Measurements from ENCODE around the gene UBE2E1. TPM values are rescaled to one million over a fixed set of nuclear protein-coding genes. Genes with fewer than 3 reads are reported as not detected.
"Not testable (repeated sequence)": the region's sequence is repeated elsewhere in the genome, so short reads cannot be mapped to it uniquely, and the experiment has no call there.

UBE2E1 gene
- total RNA-seq, 4 donors from 2014 or later, result 73.0 to 119 (median 94.6) TPM

DNA sequence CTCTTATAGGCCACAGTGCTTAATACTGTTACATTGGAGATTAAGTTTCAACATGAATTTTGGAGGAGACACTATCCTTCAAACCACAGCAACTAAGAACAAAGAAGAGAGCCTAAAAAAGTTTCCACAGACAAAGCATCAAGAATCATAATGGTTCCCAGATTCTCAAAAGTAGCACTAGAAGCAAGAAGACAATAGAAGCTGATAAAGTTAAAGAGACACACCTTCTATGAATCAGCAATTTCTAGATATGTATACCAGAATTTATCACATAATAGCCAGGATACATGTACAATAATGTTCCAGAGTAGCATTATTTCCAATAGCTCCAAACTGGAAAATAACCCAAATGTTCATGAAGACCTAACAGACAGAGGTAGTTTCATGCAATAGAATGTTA is 98.8 kb downstream of the UBE2E1 start:
- DNase-seq (ENCODE audit: low spot score in 2 of 2), result no peak
- H3K9me3 ChIP-seq, result no peaks in the 10 kb centered on the region
- no peaks in the 10 kb centered on the region for H3K4me1 ChIP-seq
- no peak overlapping the region for H3K27ac ChIP-seq
- TF ChIP-seq CTCF (IDR thresholded peaks at IDR 0.05) (no peak), POLR2A (IDR thresholded peaks at IDR 0.05) (no peak), POLR2AphosphoS5 (IDR thresholded peaks at IDR 0.05) (no peak), EP300 (IDR thresholded peaks at IDR 0.05) (no peak)
- H3K27me3 ChIP-seq, result no peaks in the 10 kb centered on the region
- peaks cover 15% of the 10 kb centered on the region for H3K36me3 ChIP-seq
- H3K4me3 ChIP-seq, result no peak overlapping the region

- 91% methylated on average over 7 of the region's 7 CpGs for WGBS
- peaks cover 10% of the 10 kb centered on the region for H3K36me3 ChIP-seq
Observed at GRCh38 chr3:23909341-23909740, 103.6 kb downstream of the UBE2E1 start.

DNA sequence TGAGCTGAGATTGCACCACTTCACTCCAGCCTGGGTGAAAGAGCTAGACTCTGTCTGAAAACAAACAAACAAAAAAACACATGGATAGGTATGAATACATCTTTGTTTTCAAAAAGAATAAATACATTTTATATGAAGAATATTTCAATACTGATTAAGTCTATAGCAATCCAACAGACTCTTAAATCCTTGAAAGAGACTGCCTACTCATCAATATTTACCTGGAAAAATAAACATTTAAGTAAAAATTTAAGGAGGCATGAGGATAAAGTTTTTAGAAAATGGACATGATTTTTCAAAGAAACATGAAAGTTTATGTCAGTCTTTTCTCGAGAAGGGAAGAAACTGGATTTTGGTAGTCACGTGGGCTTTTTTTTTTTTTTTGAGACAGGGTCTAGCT is 105.6 kb downstream of the UBE2E1 start:
- no peaks in the 10 kb centered on the region for H3K27me3 ChIP-seq
- H3K9me3 ChIP-seq, result no peaks in the 10 kb centered on the region
- H3K4me3 ChIP-seq, result no peak overlapping the region
- TF ChIP-seq CTCF (IDR thresholded peaks at IDR 0.05) (no peak), POLR2AphosphoS5 (IDR thresholded peaks at IDR 0.05) (no peak)
- no peak for DNase-seq (ENCODE audit: low spot score in 2 of 2)
- H3K4me1 ChIP-seq, result peaks cover 17% of the 10 kb centered on the region
- peaks cover 10% of the 10 kb centered on the region for H3K36me3 ChIP-seq
- H3K27ac ChIP-seq, result no peak overlapping the region
- WGBS, result 96% methylated on average over 2 of the region's 2 CpGs

More at GRCh38 chr3:23909341-23909740, 103.6 kb downstream of the UBE2E1 start:
- Histone ChIP-seq H3K9me3 (no peaks in the 10 kb centered on the region), H3K27ac (no peak overlapping the region), H3K4me1 (peaks cover 5% of the 10 kb centered on the region), H3K27me3 (no peaks in the 10 kb centered on the region), H3K4me3 (no peak overlapping the region)
- DNase-seq (ENCODE audit: low spot score in 2 of 2), result no peak
- TF ChIP-seq POLR2AphosphoS5 (IDR thresholded peaks at IDR 0.05), result no peak

DNA sequence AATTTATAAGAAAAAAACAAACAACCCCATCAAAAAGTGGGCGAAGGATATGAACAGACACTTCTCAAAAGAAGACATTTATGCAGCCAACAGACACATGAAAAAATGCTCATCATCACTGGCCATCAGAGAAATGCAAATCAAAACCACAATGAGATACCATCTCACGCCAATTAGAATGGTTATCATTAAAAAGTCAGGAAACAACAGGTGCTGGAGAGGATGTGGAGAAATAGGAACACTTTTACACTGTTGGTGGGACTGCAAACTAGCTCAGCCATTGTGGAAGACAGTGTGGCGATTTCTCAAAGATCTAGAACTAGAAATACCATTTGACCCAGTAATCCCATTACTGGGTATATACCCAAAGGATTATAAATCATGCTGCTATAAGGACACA is 106.6 kb downstream of the UBE2E1 start:
- peaks cover 17% of the 10 kb centered on the region for H3K4me1 ChIP-seq
- not testable (repeated sequence) for DNase-seq (ENCODE audit: low spot score in 2 of 2); H3K27me3 ChIP-seq; H3K4me3 ChIP-seq; H3K27ac ChIP-seq; H3K9me3 ChIP-seq
- peaks cover 10% of the 10 kb centered on the region for H3K36me3 ChIP-seq
- 95% methylated on average over 3 of the region's 3 CpGs for WGBS

DNA sequence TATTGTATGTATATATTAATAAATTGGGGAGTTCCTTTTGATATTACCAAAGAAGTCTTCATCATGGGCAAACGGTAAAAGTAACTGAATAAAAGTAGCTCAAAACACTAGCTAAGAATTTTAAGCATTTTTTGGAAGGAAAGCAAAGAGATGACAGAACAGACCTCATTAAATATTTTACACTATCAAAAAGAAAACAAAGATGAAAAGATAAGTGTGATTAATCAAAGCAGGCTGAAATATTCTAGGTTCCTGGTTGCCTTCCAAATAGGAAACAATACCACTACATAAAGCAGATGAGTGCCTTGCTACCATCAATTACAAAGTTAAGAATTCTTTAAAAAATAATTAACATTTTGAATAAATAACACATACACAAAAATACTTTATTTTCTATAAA is 107.4 kb downstream of the UBE2E1 start:
- peaks cover 10% of the 10 kb centered on the region for H3K36me3 ChIP-seq
- 48% methylated on average over 1 of the region's 1 CpG for WGBS
- no peak overlapping the region for H3K4me3 ChIP-seq
- no peak for DNase-seq (ENCODE audit: low spot score in 2 of 2)
- TF ChIP-seq POLR2AphosphoS5 (IDR thresholded peaks at IDR 0.05) (no peak), CTCF (IDR thresholded peaks at IDR 0.05) (no peak), EP300 (IDR thresholded peaks at IDR 0.05) (no peak), POLR2A (IDR thresholded peaks at IDR 0.05) (no peak)
- no peaks in the 10 kb centered on the region for H3K9me3 ChIP-seq
- peaks cover 21% of the 10 kb centered on the region for H3K4me1 ChIP-seq
- H3K27me3 ChIP-seq, result no peaks in the 10 kb centered on the region
- H3K27ac ChIP-seq, result no peak overlapping the region

GRCh38 chr3:23913873-23914743 is 108.4 kb downstream of the UBE2E1 start:
- Histone ChIP-seq H3K36me3 (peaks cover 17% of the 10 kb centered on the region), H3K4me1 (peaks cover 28% of the 10 kb centered on the region)
- WGBS, result 59% methylated on average over 3 of the region's 3 CpGs

More at GRCh38 chr3:23913873-23914743, 108.4 kb downstream of the UBE2E1 start:
- TF ChIP-seq POLR2AphosphoS5 (IDR thresholded peaks at IDR 0.05) (no peak), CTCF (IDR thresholded peaks at IDR 0.05) (no peak), EP300 (IDR thresholded peaks at IDR 0.05) (no peak), POLR2A (IDR thresholded peaks at IDR 0.05) (no peak)
- no peaks in the 10 kb centered on the region for H3K9me3 ChIP-seq
- no peak overlapping the region for H3K27ac ChIP-seq
- DNase-seq (ENCODE audit: low spot score in 2 of 2), result no peak
- no peaks in the 10 kb centered on the region for H3K27me3 ChIP-seq
- H3K4me3 ChIP-seq, result no peak overlapping the region

Data from suprapubic skin (tissue), 4 donors.